ENCODE results near the gene ROR1.

The ROR1 gene

DNA sequence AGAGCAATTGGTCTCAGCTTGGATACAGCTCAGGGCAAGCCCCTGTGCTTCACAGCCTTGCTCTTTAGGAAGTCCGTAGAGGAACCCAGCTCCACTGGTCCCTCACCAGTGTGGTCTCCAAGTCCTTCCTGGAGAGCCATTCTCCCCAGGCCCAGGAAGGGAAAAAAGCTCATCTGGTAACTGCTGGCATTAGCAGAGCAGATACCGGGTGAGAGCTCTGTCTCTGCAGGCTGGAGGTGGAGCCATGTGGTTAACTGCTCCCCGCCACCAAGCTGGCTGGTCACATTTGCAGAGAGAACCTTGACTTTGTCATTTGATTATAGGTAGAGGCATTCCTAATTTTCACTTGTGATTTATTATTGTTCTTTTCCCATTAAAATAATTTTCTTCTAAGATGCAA lies 169.6 kb downstream of the ROR1 start:
- ChIA-PET POLR2A (no interaction called here), CTCF (no interaction called here)
- no peak for DNase-seq (ENCODE audit: extremely low spot score)
- TF ChIP-seq CTCF (IDR thresholded peaks at IDR 0.05; ENCODE audit: control extremely low read depth, extremely low read depth, low read depth, missing control alignments) = no peak

DNA sequence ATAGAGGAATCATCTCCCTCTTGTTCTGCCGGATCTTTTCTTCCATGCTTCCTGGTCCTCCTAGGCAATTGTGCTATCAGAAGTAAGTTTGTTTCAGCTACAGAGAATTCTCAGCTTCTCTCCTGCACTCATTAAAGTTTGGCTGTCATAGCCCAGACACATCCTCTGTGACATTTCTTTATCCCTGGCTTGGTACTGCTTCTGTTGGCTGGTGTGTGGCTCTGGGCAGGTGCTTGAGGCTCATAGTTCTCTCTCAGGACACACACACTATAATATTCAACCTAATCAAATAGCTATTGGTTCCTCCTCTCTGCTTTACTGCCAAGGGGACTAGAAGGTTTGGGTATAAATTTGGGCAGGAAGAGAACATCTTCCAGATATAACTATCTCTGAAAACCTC lies 172.1 kb downstream of the ROR1 start:
- ChIA-PET POLR2A (no interaction called here), CTCF (no interaction called here)
- no peak for DNase-seq (ENCODE audit: extremely low spot score)
- TF ChIP-seq CTCF (IDR thresholded peaks at IDR 0.05; ENCODE audit: control extremely low read depth, extremely low read depth, low read depth, missing control alignments) = no peak

- TF ChIP-seq CTCF (IDR thresholded peaks at IDR 0.05; ENCODE audit: control extremely low read depth, extremely low read depth, low read depth, missing control alignments) = no peak
- DNase-seq (ENCODE audit: extremely low spot score) = no peak
- POLR2A ChIA-PET = no interaction called here
- CTCF ChIA-PET = no interaction called here
These were observed 173.2 kb downstream of the ROR1 start for GRCh38 chr1:63946866-63947491.

DNA sequence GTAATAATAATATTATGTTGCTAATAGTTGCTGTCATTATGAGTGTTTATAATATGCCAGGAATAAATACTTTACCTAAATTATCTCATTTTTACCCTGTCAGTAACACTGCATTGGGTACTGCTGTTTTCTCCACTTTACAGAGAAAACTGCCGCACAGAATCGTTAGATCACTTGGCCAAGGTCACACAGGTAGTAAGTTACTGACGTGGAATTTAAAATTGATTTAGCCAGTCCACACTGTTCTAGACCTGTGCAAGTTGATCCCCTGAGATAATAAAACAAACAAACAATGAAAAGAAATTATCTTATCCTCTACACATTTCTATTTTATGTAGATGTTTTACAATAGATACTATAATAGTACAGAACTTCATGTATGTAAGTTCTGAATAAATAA lies 174.1 kb downstream of the ROR1 start:
- TF ChIP-seq CTCF (IDR thresholded peaks at IDR 0.05; ENCODE audit: control extremely low read depth, extremely low read depth, low read depth, missing control alignments) = no peak
- DNase-seq (ENCODE audit: extremely low spot score) = no peak
- ChIA-PET CTCF (no interaction called here), POLR2A (no interaction called here)

DNA sequence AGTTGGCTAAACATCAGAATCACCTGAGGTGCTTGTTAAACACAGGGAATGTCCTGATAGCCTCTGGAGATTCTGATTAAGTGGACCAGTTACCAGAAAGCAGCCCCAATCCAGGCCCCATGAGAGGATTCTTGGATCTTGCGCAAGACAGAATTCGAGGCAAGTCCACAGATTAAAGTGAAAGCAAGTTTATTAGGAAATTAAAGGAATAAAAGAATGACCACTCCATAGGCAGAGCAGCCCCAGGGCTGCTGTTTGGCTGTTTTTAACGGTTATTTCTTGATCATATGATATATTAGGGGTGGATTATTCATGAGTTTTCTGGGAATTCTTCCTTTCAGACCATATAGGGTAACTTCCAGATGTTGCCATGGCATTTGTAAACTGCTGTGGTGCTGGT lies 176.2 kb downstream of the ROR1 start:
- TF ChIP-seq CTCF (IDR thresholded peaks at IDR 0.05; ENCODE audit: control extremely low read depth, extremely low read depth, low read depth, missing control alignments) = no peak
- POLR2A ChIA-PET = no interaction called here
- CTCF ChIA-PET = no interaction called here
- DNase-seq (ENCODE audit: extremely low spot score) = no peak

GRCh38 chr1:63951059-63951946 lies 177.5 kb downstream of the ROR1 start:
- DNase-seq (ENCODE audit: extremely low spot score) = no peak
- ChIA-PET CTCF (no interaction called here), POLR2A (no interaction called here)
- no peak for TF ChIP-seq CTCF (IDR thresholded peaks at IDR 0.05; ENCODE audit: control extremely low read depth, extremely low read depth, low read depth, missing control alignments)

All from GM10248 (cell line).